Smooth muscle cell (in vitro differentiated cells): ENCODE measurements around the gene DNAH14. TPM values are rescaled to one million over a fixed set of nuclear protein-coding genes. Genes with fewer than 3 reads are reported as not detected.

Experiments used
- DNase-seq: peaks from one replicate; lab custom pipeline; 2025; ENCODE audit not compliant: unreplicated experiment; lab: John Stamatoyannopoulos, UW
- H2AFZ ChIP-seq: fragments of 200-600 bp; sonication (generic); 2 replicates; pipeline ENCODE4 v1.6.0; 2016; ENCODE audit warnings: antibody characterized with exemption, low read depth, mild to moderate bottlenecking
- H3F3A ChIP-seq: fragments of 200-600 bp; sonication (generic); 2 replicates; pipeline ENCODE4 v1.6.0; 2017; ENCODE audit warnings: antibody characterized with exemption, low read depth
- H3K27ac ChIP-seq: fragments of 200-600 bp; sonication (generic); 2 replicates; pipeline ENCODE4 v1.5.1; 2016; ENCODE audit warnings: low read depth, mild to moderate bottlenecking
- H3K27me3 ChIP-seq: fragments of 200-600 bp; sonication (generic); 2 replicates; pipeline ENCODE4 v1.6.1; 2016; ENCODE audit warnings: low read depth, mild to moderate bottlenecking
- H3K36me3 ChIP-seq: fragments of 200-600 bp; sonication (generic); 2 replicates; pipeline ENCODE4 v1.5.1; 2016; ENCODE audit warnings: low read depth
- H3K4me1 ChIP-seq: fragments of 200-600 bp; sonication (generic); 2 replicates; pipeline ENCODE4 v1.5.1; 2016; ENCODE audit warnings: low read depth
- H3K4me2 ChIP-seq: fragments of 200-600 bp; sonication (generic); 2 replicates; pipeline ENCODE4 v1.6.0; 2016; ENCODE audit warnings: mild to moderate bottlenecking
- H3K4me3 ChIP-seq: fragments of 200-600 bp; sonication (generic); 2 replicates; pipeline ENCODE4 v1.5.1; 2016; ENCODE audit warnings: mild to moderate bottlenecking
- H3K79me2 ChIP-seq: fragments of 200-600 bp; sonication (generic); 2 replicates; pipeline ENCODE4 v1.6.0; 2016; ENCODE audit warnings: low read depth, mild to moderate bottlenecking
- H3K9ac ChIP-seq: fragments of 200-600 bp; sonication (generic); 2 replicates; pipeline ENCODE4 v1.6.0; 2016; ENCODE audit warnings: low read depth
- H3K9me3 ChIP-seq: fragments of 200-600 bp; sonication (generic); replicated peaks from 2 replicates; pipeline ENCODE4 v1.5.1; 2016; ENCODE audit warnings: low read depth
- H4K20me1 ChIP-seq: fragments of 200-600 bp; sonication (generic); 2 replicates; pipeline ENCODE4 v1.6.0; 2016; ENCODE audit warnings: low read depth
- WGBS: methylation state at CpG from one replicate; pipeline ENCODE4 v1.1.7; 2016; ENCODE audit warnings: low lambda C conversion rate; 5-methylcytosine and 5-hydroxymethylcytosine counted together
- polyA plus RNA-seq: library from polyadenylated mRNA; unstranded; fragments of >200 nt; fragmentation: Nextera tagmentation; extraction: Ambion mirVana; gene quantifications from 2 replicates; pipeline ENCODE4 v1.2.1, GENCODE V29; 2016
- total RNA-seq: library from RNA; depleted of rRNA; stranded (reverse); fragments of >200 nt; gene quantifications from 2 replicates; pipeline ENCODE4 v1.2.3, GENCODE V29; 2014
- TF ChIP-seq, protein P1 (sequence below): fragments of 200-600 bp; sonication (generic); IDR thresholded peaks from 2 replicates; pipeline ENCODE4 v1.5.1; 2017; ENCODE audit warnings: borderline replicate concordance, mild to moderate bottlenecking, antibody characterized with exemption; ENCODE audit not compliant: insufficient read depth, poor library complexity, severe bottlenecking

DNAH14 gene
- total and polyA plus RNA-seq, 2 experiments from 2014 or later, result 9.4 to 44.0 TPM

GRCh38 chr1:225347123-225347683 lies 417.7 kb downstream of the DNAH14 start:
- Histone ChIP-seq H2AFZ (no peak overlapping the region), H3K4me2 (no peak overlapping the region), H3F3A (no peaks in the 10 kb centered on the region), H3K79me2 (no peaks in the 10 kb centered on the region), H4K20me1 (no peaks in the 10 kb centered on the region), H3K9ac (no peak overlapping the region), H3K36me3 (no peaks in the 10 kb centered on the region), H3K4me3 (no peak overlapping the region), H3K27me3 (no peaks in the 10 kb centered on the region), H3K4me1 (no peaks in the 10 kb centered on the region), H3K9me3 (no peaks in the 10 kb centered on the region), H3K27ac (no peak overlapping the region)
- DNase-seq, result no peak
- TF ChIP-seq, protein P1, sequence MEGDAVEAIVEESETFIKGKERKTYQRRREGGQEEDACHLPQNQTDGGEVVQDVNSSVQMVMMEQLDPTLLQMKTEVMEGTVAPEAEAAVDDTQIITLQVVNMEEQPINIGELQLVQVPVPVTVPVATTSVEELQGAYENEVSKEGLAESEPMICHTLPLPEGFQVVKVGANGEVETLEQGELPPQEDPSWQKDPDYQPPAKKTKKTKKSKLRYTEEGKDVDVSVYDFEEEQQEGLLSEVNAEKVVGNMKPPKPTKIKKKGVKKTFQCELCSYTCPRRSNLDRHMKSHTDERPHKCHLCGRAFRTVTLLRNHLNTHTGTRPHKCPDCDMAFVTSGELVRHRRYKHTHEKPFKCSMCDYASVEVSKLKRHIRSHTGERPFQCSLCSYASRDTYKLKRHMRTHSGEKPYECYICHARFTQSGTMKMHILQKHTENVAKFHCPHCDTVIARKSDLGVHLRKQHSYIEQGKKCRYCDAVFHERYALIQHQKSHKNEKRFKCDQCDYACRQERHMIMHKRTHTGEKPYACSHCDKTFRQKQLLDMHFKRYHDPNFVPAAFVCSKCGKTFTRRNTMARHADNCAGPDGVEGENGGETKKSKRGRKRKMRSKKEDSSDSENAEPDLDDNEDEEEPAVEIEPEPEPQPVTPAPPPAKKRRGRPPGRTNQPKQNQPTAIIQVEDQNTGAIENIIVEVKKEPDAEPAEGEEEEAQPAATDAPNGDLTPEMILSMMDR, result no peak
- WGBS, result 56% methylated on average over 3 of the region's 3 CpGs

GRCh38 chr1:225348400-225348799 lies 418.9 kb downstream of the DNAH14 start:
- Histone ChIP-seq H3K4me2 (no peak overlapping the region), H4K20me1 (no peaks in the 10 kb centered on the region), H3K9ac (no peak overlapping the region), H3K27ac (no peak overlapping the region), H3K79me2 (no peaks in the 10 kb centered on the region), H3K27me3 (peaks cover 5% of the 10 kb centered on the region), H3K9me3 (no peaks in the 10 kb centered on the region), H3F3A (no peaks in the 10 kb centered on the region), H2AFZ (no peak overlapping the region), H3K36me3 (no peaks in the 10 kb centered on the region), H3K4me1 (no peaks in the 10 kb centered on the region), H3K4me3 (no peak overlapping the region)
- TF ChIP-seq, protein P1, result no peak
- no peak for DNase-seq

- H3K27ac ChIP-seq, result no peak overlapping the region
- H4K20me1 ChIP-seq, result no peaks in the 10 kb centered on the region
- H3K4me1 ChIP-seq, result no peaks in the 10 kb centered on the region
- no peaks in the 10 kb centered on the region for H3K79me2 ChIP-seq
- H3F3A ChIP-seq, result no peaks in the 10 kb centered on the region
- no peak for DNase-seq
- no peaks in the 10 kb centered on the region for H3K36me3 ChIP-seq
- H3K9ac ChIP-seq, result no peak overlapping the region
- H3K9me3 ChIP-seq, result no peaks in the 10 kb centered on the region
- H3K4me3 ChIP-seq, result no peak overlapping the region
- H3K27me3 ChIP-seq, result peaks cover 5% of the 10 kb centered on the region
- H3K4me2 ChIP-seq, result no peak overlapping the region
- WGBS, result 94% methylated on average over 2 of the region's 2 CpGs
- TF ChIP-seq, protein P1, result no peak
- H2AFZ ChIP-seq, result no peak overlapping the region
Observed at GRCh38 chr1:225349826-225350225, 420.4 kb downstream of the DNAH14 start.

DNA sequence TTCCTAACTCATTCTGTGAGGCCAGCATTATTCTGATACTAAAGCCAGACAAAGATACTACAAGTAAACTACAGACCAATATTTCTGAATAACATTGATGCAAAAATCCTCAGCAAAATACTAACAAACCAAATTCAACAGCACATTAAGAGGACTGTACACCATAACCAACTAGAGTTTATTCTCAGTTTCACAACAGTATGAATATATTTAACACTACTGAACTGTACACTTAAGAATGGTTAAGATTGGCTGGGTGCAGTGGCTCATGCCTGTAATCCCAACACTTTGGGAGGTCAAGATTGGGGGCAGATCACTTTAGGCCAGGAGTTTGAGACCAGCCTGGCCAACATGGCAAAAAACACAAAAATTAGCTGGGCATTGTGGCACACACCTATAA lies 421.4 kb downstream of the DNAH14 start:
- no peak overlapping the region for H3K9ac ChIP-seq
- no peak overlapping the region for H3K4me2 ChIP-seq
- H3K27me3 ChIP-seq, result peaks cover 5% of the 10 kb centered on the region
- no peaks in the 10 kb centered on the region for H3K9me3 ChIP-seq
- H3K4me1 ChIP-seq, result no peaks in the 10 kb centered on the region
- no peaks in the 10 kb centered on the region for H3K79me2 ChIP-seq
- H4K20me1 ChIP-seq, result no peaks in the 10 kb centered on the region
- no peaks in the 10 kb centered on the region for H3K36me3 ChIP-seq
- H3K4me3 ChIP-seq, result no peak overlapping the region
- DNase-seq, result no peak
- no peaks in the 10 kb centered on the region for H3F3A ChIP-seq
- H2AFZ ChIP-seq, result no peak overlapping the region
- H3K27ac ChIP-seq, result no peak overlapping the region
- TF ChIP-seq, protein P1, result no peak
